DOHH2 (cell line): ENCODE measurements around the gene HLCS.

Experiments used
- H3F3A ChIP-seq: fragments of 200-600 bp; sonication (generic), shearing (Covaris generic); 2 replicates; pipeline ENCODE4 v1.6.0; 2016; ENCODE audit warnings: antibody characterized with exemption, mild to moderate bottlenecking; ENCODE audit not compliant: control insufficient read depth, insufficient read depth
- H3K27ac ChIP-seq: fragments of 200-600 bp; sonication (generic); 2 replicates; pipeline ENCODE4 v1.5.1; 2014; ENCODE audit warnings: low read depth, mild to moderate bottlenecking, low read length, moderate library complexity
- H3K27me3 ChIP-seq: fragments of 200-600 bp; sonication (generic); 2 replicates; pipeline ENCODE4 v1.6.1; 2014; ENCODE audit warnings: mild to moderate bottlenecking, low read length, mixed read lengths; ENCODE audit not compliant: control insufficient read depth
- H3K36me3 ChIP-seq: fragments of 200-600 bp; sonication (generic); 2 replicates; pipeline ENCODE4 v1.6.1; 2014; ENCODE audit warnings: mild to moderate bottlenecking, low read length, moderate library complexity, mixed read lengths; ENCODE audit not compliant: control insufficient read depth
- H3K4me1 ChIP-seq: fragments of 200-600 bp; sonication (generic); 2 replicates; pipeline ENCODE4 v1.6.1; 2014; ENCODE audit warnings: mild to moderate bottlenecking, low read length, mixed read lengths; ENCODE audit not compliant: control insufficient read depth
- H3K4me2 ChIP-seq: fragments of 200-600 bp; sonication (generic); 2 replicates; pipeline ENCODE4 v1.6.0; 2014; ENCODE audit warnings: mild to moderate bottlenecking, low read length, moderate library complexity
- H3K4me3 ChIP-seq: fragments of 200-600 bp; sonication (generic); 2 replicates; pipeline ENCODE4 v1.5.1; 2014; ENCODE audit warnings: mild to moderate bottlenecking, low read length, mixed read lengths
- H3K79me2 ChIP-seq: fragments of 200-600 bp; sonication (generic); 2 replicates; pipeline ENCODE4 v1.6.1; 2014; ENCODE audit warnings: mild to moderate bottlenecking, low read length, mixed read lengths; ENCODE audit not compliant: control insufficient read depth
- H3K9me2 ChIP-seq: fragments of 200-600 bp; sonication (generic); replicated peaks from 2 replicates; pipeline ENCODE4 v1.6.1; 2014; ENCODE audit warnings: mild to moderate bottlenecking, low read length, mixed read lengths; ENCODE audit not compliant: control insufficient read depth
- H3K9me3 ChIP-seq: fragments of 200-600 bp; sonication (generic); 2 replicates; pipeline ENCODE4 v1.6.1; 2014; ENCODE audit warnings: antibody characterized with exemption, low read length, mixed read lengths; ENCODE audit not compliant: control insufficient read depth, insufficient read depth
- H4K20me1 ChIP-seq: fragments of 200-600 bp; sonication (generic); 2 replicates; pipeline ENCODE4 v1.6.0; 2014; ENCODE audit warnings: low read depth, mild to moderate bottlenecking, antibody characterized with exemption, low read length, moderate library complexity; ENCODE audit not compliant: control insufficient read depth, insufficient read depth
- CTCF ChIP-seq: fragments of 200-600 bp; sonication (generic); IDR thresholded peaks from one replicate; pipeline ENCODE4 v1.5.1; 2014; ENCODE audit warnings: antibody characterized with exemption, mild to moderate bottlenecking, low read depth, low read length; ENCODE audit not compliant: poor library complexity, severe bottlenecking
- EZH2phosphoT487 ChIP-seq: fragments of 200-600 bp; sonication (generic); IDR thresholded peaks from 2 replicates; pipeline ENCODE4 v1.6.1; 2017; ENCODE audit warnings: borderline replicate concordance, mild to moderate bottlenecking, antibody characterized with exemption, low read length, moderate library complexity, mixed read lengths

Gene HLCS

GRCh38 chr21:36735201-36735515 is 231.3 kb downstream of the HLCS start:
- Histone ChIP-seq H3K4me2 (no peak overlapping the region), H4K20me1 (no peaks in the 10 kb centered on the region), H3K4me1 (no peaks in the 10 kb centered on the region), H3K9me3 (no peaks in the 10 kb centered on the region), H3K79me2 (no peaks in the 10 kb centered on the region), H3K36me3 (no peaks in the 10 kb centered on the region), H3K9me2 (no peaks in the 10 kb centered on the region), H3K27ac (no peak overlapping the region), H3F3A (no peaks in the 10 kb centered on the region), H3K27me3 (no peaks in the 10 kb centered on the region), H3K4me3 (no peak overlapping the region)
- TF ChIP-seq EZH2phosphoT487 (no peak), CTCF (no peak)

- Histone ChIP-seq H3K36me3 (no peaks in the 10 kb centered on the region), H3K9me2 (no peaks in the 10 kb centered on the region), H3K27ac (no peak overlapping the region), H3K4me2 (no peak overlapping the region), H3K4me3 (no peak overlapping the region), H3K27me3 (no peaks in the 10 kb centered on the region), H3K4me1 (no peaks in the 10 kb centered on the region), H3K9me3 (no peaks in the 10 kb centered on the region), H4K20me1 (no peaks in the 10 kb centered on the region), H3F3A (no peaks in the 10 kb centered on the region), H3K79me2 (no peaks in the 10 kb centered on the region)
- no peak for TF ChIP-seq EZH2phosphoT487
- no peak for TF ChIP-seq CTCF
Measured at GRCh38 chr21:36734367-36735200, 231.9 kb downstream of the HLCS start.

GRCh38 chr21:36733857-36734256 is 232.6 kb downstream of the HLCS start:
- no peaks in the 10 kb centered on the region for H3K27me3 ChIP-seq
- no peaks in the 10 kb centered on the region for H3K9me3 ChIP-seq
- H3K36me3 ChIP-seq: no peaks in the 10 kb centered on the region
- no peak overlapping the region for H3K4me3 ChIP-seq
- TF ChIP-seq EZH2phosphoT487 (no peak), CTCF (no peak)
- H3K79me2 ChIP-seq: no peaks in the 10 kb centered on the region
- no peaks in the 10 kb centered on the region for H3K4me1 ChIP-seq
- no peaks in the 10 kb centered on the region for H3K9me2 ChIP-seq
- no peak overlapping the region for H3K4me2 ChIP-seq
- H3F3A ChIP-seq: no peaks in the 10 kb centered on the region
- no peaks in the 10 kb centered on the region for H4K20me1 ChIP-seq
- no peak overlapping the region for H3K27ac ChIP-seq
